ENCODE measurements around the gene NOL8. TPM values are rescaled to one million over a fixed set of nuclear protein-coding genes. Genes with fewer than 3 reads are reported as not detected.

NOL8 gene
- polyA plus RNA-seq = 10 to 100 TPM; 11.3 to 39.9 (median 13.1) TPM
- long read RNA-seq, donor 1, transcript NOL8-204 (7 exons, 1,098 nt) = major isoform, 7 of 30 reads
- long read RNA-seq, donor 1, partial matches to known transcripts = 19 of 30 reads
- long read RNA-seq, donor 1, other reads (novel, unspliced or antisense) = 0 of 30 reads
- long read RNA-seq, donor 2, partial matches to known transcripts = 0 of 2 reads
- long read RNA-seq, donor 2, other reads (novel, unspliced or antisense) = 0 of 2 reads
- long read RNA-seq, donor 3, partial matches to known transcripts = 0 of 2 reads
- long read RNA-seq, donor 3, other reads (novel, unspliced or antisense) = 0 of 2 reads
- long read RNA-seq, donor 4 = 0 reads
- long read RNA-seq, donor 5, partial matches to known transcripts = 0 of 1 reads
- long read RNA-seq, donor 5, other reads (novel, unspliced or antisense) = 0 of 1 reads
- long read RNA-seq, donor 6 = 0 reads
- long read RNA-seq, donor 7, full-length matches to known transcripts = 3 of 14 reads
- long read RNA-seq, donor 7, partial matches to known transcripts = 11 of 14 reads
- long read RNA-seq, donor 7, other reads (novel, unspliced or antisense) = 0 of 14 reads
- long read RNA-seq, donor 8 = 0 reads
- long read RNA-seq, donor 9, partial matches to known transcripts = 0 of 1 reads
- long read RNA-seq, donor 9, other reads (novel, unspliced or antisense) = 0 of 1 reads
- long read RNA-seq, donor 10, partial matches to known transcripts = 0 of 3 reads
- long read RNA-seq, donor 10, other reads (novel, unspliced or antisense) = 0 of 3 reads

DNA sequence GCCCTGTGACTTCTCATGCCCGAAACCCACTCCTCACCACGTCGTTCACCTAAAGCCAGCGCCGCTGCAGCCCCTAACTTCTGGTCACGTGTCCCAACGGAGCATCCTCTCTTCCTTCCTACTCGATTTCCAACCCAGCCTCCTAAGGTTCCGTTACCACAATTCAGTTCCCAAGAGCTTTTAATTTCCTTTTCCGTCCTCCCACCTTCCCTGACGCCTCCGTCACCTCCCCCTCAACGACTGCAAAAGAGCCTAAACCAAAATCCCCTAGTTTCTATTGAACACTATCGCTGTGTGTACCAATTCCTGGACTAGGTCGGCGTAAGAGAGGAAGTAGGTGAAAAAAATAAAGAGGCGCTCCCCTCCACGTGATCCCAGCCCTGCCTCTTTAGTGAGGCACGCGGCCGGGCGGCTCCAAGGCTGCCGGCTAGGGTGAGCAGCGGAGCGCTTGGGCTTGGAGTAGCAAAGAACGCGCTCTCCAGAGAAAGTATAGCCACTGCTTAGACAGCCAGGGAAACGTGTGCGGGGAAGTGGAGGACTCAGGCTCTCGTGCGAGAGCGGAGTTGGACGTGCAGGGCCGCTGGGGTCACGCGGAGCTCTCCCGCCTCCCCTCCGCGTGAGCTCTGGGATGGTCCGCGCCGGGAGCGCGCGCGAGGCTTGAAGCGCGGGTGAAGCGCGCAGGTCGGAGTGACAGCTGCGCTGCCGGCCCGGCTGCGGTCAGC lies at the start of gene NOL8, which contains the start of gene CENPP:
Gene NOL8 (minus strand): TSS at position 82 of the 722 bp plus-strand sequence. CDS start 1,189 bp downstream, outside the sequence.
Gene CENPP (plus strand): TSS at position 685 of the 722 bp plus-strand sequence.
- Histone ChIP-seq H3K9me3 (ENCODE audit: control insufficient read depth in 2 of 2, insufficient read depth in 1 of 2, low read depth in 1 of 2, low read length in 1 of 2) (no peaks in the 10 kb centered on the region), H3K4me3 (ENCODE audit: low read depth in 1 of 3, low read length in 3 of 3) (peak within 1 kb of the TSS; percentile 68 to 84 (median 73)), H3K27me3 (ENCODE audit: control insufficient read depth in 3 of 3, insufficient read depth in 3 of 3, low read length in 3 of 3) (no peaks in the 10 kb centered on the region), H3K4me1 (ENCODE audit: control insufficient read depth in 3 of 3, insufficient read depth in 2 of 3, low read depth in 1 of 3, low read length in 2 of 3) (peaks cover 0 to 8% (median 0%) of the 10 kb centered on the region in 3 donors), H3K36me3 (ENCODE audit: control insufficient read depth in 3 of 3, insufficient read depth in 2 of 3, low read depth in 1 of 3, low read length in 3 of 3) (peaks cover 0 to 5% (median 3%) of the 10 kb centered on the region in 3 donors), H3K27ac (ENCODE audit: low read depth in 1 of 3, low read length in 2 of 3) (peak within 1 kb of the TSS; percentile 88 to 99 (median 88))
- WGBS, 3 donors = 0 to 1% (median 1%) methylated on average over 38 to 55 of the region's 55 CpGs
- DNase-seq (peak; percentile 94 to 98), FAIRE-seq (no peak)

DNA sequence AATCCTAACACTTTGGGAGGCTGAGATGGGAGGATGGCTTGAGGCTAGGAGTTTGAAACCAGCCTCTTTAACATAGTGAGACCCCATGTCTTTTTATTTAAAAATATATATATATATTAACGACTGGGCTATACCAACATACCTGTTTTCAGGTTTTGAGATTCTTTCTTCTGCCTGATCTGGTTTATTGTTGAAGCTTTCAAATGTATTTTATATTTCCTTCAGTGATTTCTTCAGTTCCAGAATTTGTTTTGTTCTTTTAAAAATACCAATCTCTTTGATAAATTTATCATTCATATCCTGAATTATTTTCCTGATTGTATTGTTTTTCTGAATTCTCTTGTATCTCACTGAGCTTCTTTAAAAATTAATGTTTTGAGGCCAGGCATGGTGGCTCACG lies 48.0 kb upstream of the NOL8 start:
- Histone ChIP-seq H3K27me3 (ENCODE audit: control insufficient read depth in 3 of 3, insufficient read depth in 3 of 3, low read length in 3 of 3) (no peaks in the 10 kb centered on the region), H3K4me1 (ENCODE audit: control insufficient read depth in 3 of 3, insufficient read depth in 2 of 3, low read depth in 1 of 3, low read length in 2 of 3) (peaks cover 0 to 3% (median 0%) of the 10 kb centered on the region in 3 donors), H3K27ac (ENCODE audit: low read depth in 1 of 3, low read length in 2 of 3) (no peak overlapping the region), H3K4me3 (ENCODE audit: low read depth in 1 of 3, low read length in 3 of 3) (no peak overlapping the region), H3K36me3 (ENCODE audit: control insufficient read depth in 3 of 3, insufficient read depth in 2 of 3, low read depth in 1 of 3, low read length in 3 of 3) (no peaks in the 10 kb centered on the region), H3K9me3 (ENCODE audit: control insufficient read depth in 2 of 2, insufficient read depth in 1 of 2, low read depth in 1 of 2, low read length in 1 of 2) (peaks cover 0 to 23% of the 10 kb centered on the region in 2 donors)
- DNase-seq (no peak), FAIRE-seq (no peak)
- 97 to 100% (median 99%) methylated on average over 2 of the region's 2 CpGs for WGBS, 3 donors

DNA sequence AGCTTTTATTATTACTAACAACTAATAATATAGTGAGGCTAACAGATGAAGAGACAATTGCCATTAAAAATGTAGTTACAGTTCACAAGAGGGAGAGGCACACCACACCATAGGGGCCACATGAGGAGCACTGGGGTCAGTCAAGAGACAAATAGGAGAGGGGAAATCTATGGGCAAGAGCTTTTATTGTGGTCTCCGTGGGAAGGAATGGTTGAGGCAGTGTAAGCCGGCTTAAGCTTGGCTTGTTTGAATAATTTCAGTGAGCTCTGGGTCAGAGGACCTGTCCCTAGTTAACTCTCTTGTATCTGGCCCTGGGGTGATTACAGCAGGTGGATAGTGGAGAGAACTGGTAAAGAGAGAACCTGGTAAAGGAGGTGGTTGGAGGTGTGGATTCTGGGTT lies 43.9 kb upstream of the NOL8 start:
- Histone ChIP-seq H3K27me3 (ENCODE audit: control insufficient read depth in 3 of 3, insufficient read depth in 3 of 3, low read length in 3 of 3) (no peaks in the 10 kb centered on the region), H3K9me3 (ENCODE audit: control insufficient read depth in 2 of 2, insufficient read depth in 1 of 2, low read depth in 1 of 2, low read length in 1 of 2) (peaks cover 0 to 13% of the 10 kb centered on the region in 2 donors), H3K4me1 (ENCODE audit: control insufficient read depth in 3 of 3, insufficient read depth in 2 of 3, low read depth in 1 of 3, low read length in 2 of 3) (no peaks in the 10 kb centered on the region), H3K36me3 (ENCODE audit: control insufficient read depth in 3 of 3, insufficient read depth in 2 of 3, low read depth in 1 of 3, low read length in 3 of 3) (no peaks in the 10 kb centered on the region), H3K4me3 (ENCODE audit: low read depth in 1 of 3, low read length in 3 of 3) (no peak overlapping the region), H3K27ac (ENCODE audit: low read depth in 1 of 3, low read length in 2 of 3) (no peak overlapping the region)
- 50 to 66% (median 64%) methylated on average over 2 of the region's 2 CpGs for WGBS, 3 donors
- DNase-seq (no peak), FAIRE-seq (no peak)

DNA sequence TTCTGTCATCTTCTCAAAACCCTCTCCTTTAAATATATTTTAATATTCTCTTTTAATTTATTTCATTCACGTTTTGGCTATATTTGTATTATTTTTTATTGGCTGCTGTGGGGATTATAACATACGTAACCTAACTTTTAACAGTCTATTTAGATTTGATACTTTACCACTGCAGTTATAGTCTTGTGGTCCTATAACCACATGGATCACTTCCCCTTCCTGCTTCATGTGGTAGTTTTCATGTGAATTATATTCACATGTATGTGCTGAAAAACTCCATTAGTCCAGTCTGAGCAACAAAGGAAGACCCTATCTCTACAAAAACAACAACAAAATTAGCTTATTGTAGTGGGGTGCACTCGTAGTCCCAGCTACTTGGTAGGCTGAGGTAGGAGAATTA lies 34.9 kb upstream of the NOL8 start:
- WGBS, 3 donors = 79 to 94% (median 90%) methylated on average over 3 of the region's 3 CpGs
- H3K27ac ChIP-seq (ENCODE audit: low read depth in 1 of 3, low read length in 2 of 3) = peak overlapping the region in 1 of 3 donors; percentile 15

DNA sequence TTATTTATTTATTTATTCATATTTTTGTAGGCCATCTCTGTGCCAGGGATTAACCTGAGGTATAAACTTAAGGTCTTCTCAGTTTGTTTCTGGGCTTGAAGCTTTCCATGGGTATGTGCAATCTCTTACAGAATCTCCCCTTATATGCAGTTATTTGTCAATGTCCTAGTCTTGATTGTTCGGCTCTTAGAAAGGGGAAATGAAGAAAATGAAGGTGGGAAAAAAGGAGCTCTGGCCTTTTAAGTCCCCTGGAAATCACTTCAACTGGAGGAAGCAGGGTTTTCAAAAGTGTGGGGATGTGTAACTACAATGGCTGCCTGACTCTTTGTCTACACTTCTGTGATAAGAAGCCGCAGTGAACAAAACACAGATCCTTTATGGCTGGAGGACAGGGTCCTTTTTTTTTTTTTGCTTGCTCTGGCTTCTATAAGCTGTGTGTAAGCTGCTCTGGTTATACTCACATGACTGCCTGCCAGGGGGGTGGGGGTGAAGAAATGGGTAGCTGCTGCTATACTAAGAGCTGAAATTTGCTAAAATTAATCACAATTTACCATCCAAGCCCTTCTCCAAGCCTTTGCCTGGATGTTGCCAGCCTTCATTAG lies 34.3 kb upstream of the NOL8 start:
- no peaks in the 10 kb centered on the region for H3K27me3 ChIP-seq (ENCODE audit: control insufficient read depth in 3 of 3, insufficient read depth in 3 of 3, low read length in 3 of 3)
- H3K4me1 ChIP-seq (ENCODE audit: control insufficient read depth in 3 of 3, insufficient read depth in 2 of 3, low read depth in 1 of 3, low read length in 2 of 3) = peaks cover 0 to 2% (median 0%) of the 10 kb centered on the region in 3 donors
- H3K9me3 ChIP-seq (ENCODE audit: control insufficient read depth in 2 of 2, insufficient read depth in 1 of 2, low read depth in 1 of 2, low read length in 1 of 2) = peaks cover 0 to 19% of the 10 kb centered on the region in 2 donors
- H3K27ac ChIP-seq (ENCODE audit: low read depth in 1 of 3, low read length in 2 of 3) = peak overlapping the region in 1 of 3 donors; percentile 15
- H3K4me3 ChIP-seq (ENCODE audit: low read depth in 1 of 3, low read length in 3 of 3) = no peak overlapping the region
- FAIRE-seq (no peak), DNase-seq (peak in 1 of 2 donors; percentile 57)
- H3K36me3 ChIP-seq (ENCODE audit: control insufficient read depth in 3 of 3, insufficient read depth in 2 of 3, low read depth in 1 of 3, low read length in 3 of 3) = peaks cover 0 to 2% (median 0%) of the 10 kb centered on the region in 3 donors
- WGBS, 3 donors = 53 to 79% (median 73%) methylated on average over 2 of the region's 2 CpGs

More for the DNA sequence above, 34.9 kb upstream of the NOL8 start:
- FAIRE-seq (no peak), DNase-seq (no peak)
- H3K4me1 ChIP-seq (ENCODE audit: control insufficient read depth in 3 of 3, insufficient read depth in 2 of 3, low read depth in 1 of 3, low read length in 2 of 3) = peaks cover 0 to 2% (median 0%) of the 10 kb centered on the region in 3 donors
- H3K4me3 ChIP-seq (ENCODE audit: low read depth in 1 of 3, low read length in 3 of 3) = no peak overlapping the region
- peaks cover 0 to 2% (median 0%) of the 10 kb centered on the region in 3 donors for H3K36me3 ChIP-seq (ENCODE audit: control insufficient read depth in 3 of 3, insufficient read depth in 2 of 3, low read depth in 1 of 3, low read length in 3 of 3)
- peaks cover 0 to 16% of the 10 kb centered on the region in 2 donors for H3K9me3 ChIP-seq (ENCODE audit: control insufficient read depth in 2 of 2, insufficient read depth in 1 of 2, low read depth in 1 of 2, low read length in 1 of 2)
- no peaks in the 10 kb centered on the region for H3K27me3 ChIP-seq (ENCODE audit: control insufficient read depth in 3 of 3, insufficient read depth in 3 of 3, low read length in 3 of 3)

DNA sequence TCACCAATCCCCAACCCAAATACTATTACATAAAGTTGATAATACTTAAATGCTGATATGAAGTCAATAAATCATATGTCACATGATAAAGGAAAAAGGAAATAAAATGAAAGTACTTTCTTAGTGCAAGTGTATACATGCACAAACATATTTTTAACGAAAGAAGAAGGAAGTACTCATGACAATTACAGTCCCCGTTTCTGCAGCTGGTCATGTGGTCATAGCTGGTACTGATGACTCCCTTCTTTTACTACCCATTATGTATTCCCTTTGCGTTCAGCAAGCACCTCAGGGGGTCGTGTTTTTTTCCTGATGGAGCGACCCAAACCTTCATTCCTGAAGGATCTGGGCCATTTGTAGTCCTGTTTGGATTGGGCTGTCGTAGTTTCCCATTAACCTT lies 27.9 kb upstream of the NOL8 start:
- Histone ChIP-seq H3K36me3 (ENCODE audit: control insufficient read depth in 3 of 3, insufficient read depth in 2 of 3, low read depth in 1 of 3, low read length in 3 of 3) (peaks cover 0 to 2% (median 0%) of the 10 kb centered on the region in 3 donors), H3K9me3 (ENCODE audit: control insufficient read depth in 2 of 2, insufficient read depth in 1 of 2, low read depth in 1 of 2, low read length in 1 of 2) (peaks cover 0 to 24% of the 10 kb centered on the region in 2 donors), H3K4me1 (ENCODE audit: control insufficient read depth in 3 of 3, insufficient read depth in 2 of 3, low read depth in 1 of 3, low read length in 2 of 3) (peaks cover 0 to 6% (median 0%) of the 10 kb centered on the region in 3 donors), H3K4me3 (ENCODE audit: low read depth in 1 of 3, low read length in 3 of 3) (no peak overlapping the region), H3K27ac (ENCODE audit: low read depth in 1 of 3, low read length in 2 of 3) (no peak overlapping the region), H3K27me3 (ENCODE audit: control insufficient read depth in 3 of 3, insufficient read depth in 3 of 3, low read length in 3 of 3) (no peaks in the 10 kb centered on the region)
- WGBS, 3 donors = 65 to 76% (median 73%) methylated on average over 6 of the region's 6 CpGs
- no peak for FAIRE-seq
- DNase-seq = peak in 1 of 2 donors; percentile 12

DNA sequence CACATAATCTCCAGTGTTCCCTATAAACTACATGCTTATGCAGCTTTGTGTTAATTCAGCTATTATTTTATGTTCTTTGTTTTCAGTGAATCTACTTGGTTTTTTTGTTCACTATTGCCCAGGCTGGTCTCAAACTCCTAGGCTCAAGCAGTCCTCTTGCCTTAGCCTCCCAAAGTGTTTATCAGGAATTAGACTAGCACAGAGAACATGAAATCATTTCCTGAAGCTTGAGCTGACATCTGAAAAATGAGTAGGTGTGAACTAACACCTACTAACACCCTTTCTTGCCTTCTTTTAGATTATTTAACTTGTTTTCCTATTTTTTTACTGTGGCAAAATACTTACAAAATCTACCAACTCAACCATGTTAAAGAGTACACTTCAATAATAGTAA lies 25.6 kb upstream of the NOL8 start:
- Histone ChIP-seq H3K27me3 (ENCODE audit: control insufficient read depth in 3 of 3, insufficient read depth in 3 of 3, low read length in 3 of 3) (no peaks in the 10 kb centered on the region), H3K4me3 (ENCODE audit: low read depth in 1 of 3, low read length in 3 of 3) (no peak overlapping the region), H3K4me1 (ENCODE audit: control insufficient read depth in 3 of 3, insufficient read depth in 2 of 3, low read depth in 1 of 3, low read length in 2 of 3) (peaks cover 0 to 6% (median 0%) of the 10 kb centered on the region in 3 donors), H3K36me3 (ENCODE audit: control insufficient read depth in 3 of 3, insufficient read depth in 2 of 3, low read depth in 1 of 3, low read length in 3 of 3) (no peaks in the 10 kb centered on the region), H3K9me3 (ENCODE audit: control insufficient read depth in 2 of 2, insufficient read depth in 1 of 2, low read depth in 1 of 2, low read length in 1 of 2) (peaks cover 0 to 20% of the 10 kb centered on the region in 2 donors), H3K27ac (ENCODE audit: low read depth in 1 of 3, low read length in 2 of 3) (peak overlapping the region in 1 of 3 donors; percentile 75)
- FAIRE-seq = no peak
- no peak for DNase-seq

Measured in small intestine (tissue), 16 donors.